H7 (cell line): ENCODE results near the gene IL22RA2. TPM values are rescaled to one million over a fixed set of nuclear protein-coding genes. Genes with fewer than 3 reads are reported as not detected.
"Not testable (repeated sequence)": the region's sequence is repeated elsewhere in the genome, so short reads cannot be mapped to it uniquely, and the experiment has no call there.

Experiments used
- DNase-seq: peaks from one replicate; pipeline ENCODE4 v3.0.0; 2012
- H3K27me3 ChIP-seq: 2 replicates; pipeline ENCODE4 v1.6.0; 2011; ENCODE audit warnings: mild to moderate bottlenecking, low read length; ENCODE audit not compliant: control insufficient read depth, insufficient read depth
- H3K36me3 ChIP-seq: replicated peaks from 2 replicates; pipeline ENCODE4 v1.5.1; 2011; ENCODE audit warnings: low read length; ENCODE audit not compliant: control insufficient read depth, insufficient read depth
- H3K4me3 ChIP-seq: 2 replicates; pipeline ENCODE4 v1.5.1; 2011; ENCODE audit warnings: low read depth, mild to moderate bottlenecking, control low read depth, low read length, moderate library complexity; ENCODE audit not compliant: insufficient read depth
- total RNA-seq: library from RNA; depleted of rRNA; stranded (reverse); fragments of >200 nt; shearing (Covaris generic); gene quantifications from 2 replicates; pipeline ENCODE4 v1.2.3, GENCODE V29; 2014; rRNA removed

Gene IL22RA2
- total RNA-seq = not detected in 2 replicates

- no peak for DNase-seq
- Histone ChIP-seq H3K36me3 (no peaks in the 10 kb centered on the region), H3K27me3 (no peaks in the 10 kb centered on the region)
Observed at GRCh38 chr6:137173501-137173900, at the start of gene IL22RA2. Gene IL22RA2 (minus strand): TSS chr6:137173644. CDS start chr6:137161749, 11,895 bp downstream.

GRCh38 chr6:137222381-137222780, 48.9 kb upstream of the IL22RA2 start:
- Histone ChIP-seq H3K36me3 (no peaks in the 10 kb centered on the region), H3K4me3 (no peak overlapping the region), H3K27me3 (no peaks in the 10 kb centered on the region)
- no peak for DNase-seq

More at GRCh38 chr6:137173501-137173900, at the start of gene IL22RA2:
- no peak within 1 kb of the TSS for H3K4me3 ChIP-seq

- H3K27me3 ChIP-seq = no peaks in the 10 kb centered on the region
- H3K36me3 ChIP-seq = no peaks in the 10 kb centered on the region
- H3K4me3 ChIP-seq = peak overlapping the region; percentile 87
- no peak for DNase-seq
Observed at GRCh38 chr6:137219664-137220252, 46.3 kb upstream of the IL22RA2 start.

GRCh38 chr6:137218917-137219663, 45.6 kb upstream of the IL22RA2 start, which contains the start of gene IFNGR1:
Gene IFNGR1 (minus strand): TSS chr6:137219385. CDS start chr6:137219327, 58 bp downstream.
- DNase-seq = peak; percentile 91
- Histone ChIP-seq H3K27me3 (no peaks in the 10 kb centered on the region), H3K4me3 (peak within 1 kb of the TSS; percentile 87), H3K36me3 (no peaks in the 10 kb centered on the region)

GRCh38 chr6:137218473-137218916, 45.1 kb upstream of the IL22RA2 start:
- Histone ChIP-seq H3K36me3 (no peaks in the 10 kb centered on the region), H3K4me3 (peak overlapping the region; percentile 87), H3K27me3 (no peaks in the 10 kb centered on the region)
- peak; percentile 8 for DNase-seq

GRCh38 chr6:137217801-137218472, 44.5 kb upstream of the IL22RA2 start:
- no peaks in the 10 kb centered on the region for H3K27me3 ChIP-seq
- H3K4me3 ChIP-seq = peak overlapping the region; percentile 87
- DNase-seq = no peak
- H3K36me3 ChIP-seq = no peaks in the 10 kb centered on the region

- Histone ChIP-seq H3K4me3 (no peak overlapping the region), H3K27me3 (no peaks in the 10 kb centered on the region)
- DNase-seq = no peak
Observed at GRCh38 chr6:137216875-137217553, 43.6 kb upstream of the IL22RA2 start.

GRCh38 chr6:137216106-137216505, 42.7 kb upstream of the IL22RA2 start:
- Histone ChIP-seq H3K27me3 (no peaks in the 10 kb centered on the region), H3K4me3 (no peak overlapping the region), H3K36me3 (no peaks in the 10 kb centered on the region)
- no peak for DNase-seq

More at GRCh38 chr6:137216875-137217553, 43.6 kb upstream of the IL22RA2 start:
- H3K36me3 ChIP-seq = no peaks in the 10 kb centered on the region

GRCh38 chr6:137215630-137216029, 42.2 kb upstream of the IL22RA2 start:
- not testable (repeated sequence) for DNase-seq, H3K27me3 ChIP-seq, H3K4me3 ChIP-seq, H3K36me3 ChIP-seq

GRCh38 chr6:137214931-137215330, 41.5 kb upstream of the IL22RA2 start:
- DNase-seq = no peak
- H3K27me3 ChIP-seq = no peaks in the 10 kb centered on the region
- H3K36me3 ChIP-seq = no peaks in the 10 kb centered on the region
- no peak overlapping the region for H3K4me3 ChIP-seq

GRCh38 chr6:137213813-137214212, 40.4 kb upstream of the IL22RA2 start:
- H3K27me3 ChIP-seq = no peaks in the 10 kb centered on the region
- DNase-seq = no peak
- no peaks in the 10 kb centered on the region for H3K36me3 ChIP-seq
- H3K4me3 ChIP-seq = no peak overlapping the region

- H3K27me3 ChIP-seq = no peaks in the 10 kb centered on the region
- H3K4me3 ChIP-seq = no peak overlapping the region
- no peaks in the 10 kb centered on the region for H3K36me3 ChIP-seq
- no peak for DNase-seq
Observed at GRCh38 chr6:137213331-137213740, 39.9 kb upstream of the IL22RA2 start.

- no peak for DNase-seq
- no peaks in the 10 kb centered on the region for H3K36me3 ChIP-seq
- no peak overlapping the region for H3K4me3 ChIP-seq
- H3K27me3 ChIP-seq = no peaks in the 10 kb centered on the region
Observed at GRCh38 chr6:137211910-137212309, 38.5 kb upstream of the IL22RA2 start.

- H3K4me3 ChIP-seq = no peak overlapping the region
- DNase-seq = no peak
Observed at GRCh38 chr6:137210903-137211302, 37.5 kb upstream of the IL22RA2 start.

More at GRCh38 chr6:137210903-137211302, 37.5 kb upstream of the IL22RA2 start:
- Histone ChIP-seq H3K36me3 (no peaks in the 10 kb centered on the region), H3K27me3 (no peaks in the 10 kb centered on the region)
